Mesothelial cell of epicardium (in vitro differentiated cells): ENCODE measurements around the gene CRB2. TPM values are rescaled to one million over a fixed set of nuclear protein-coding genes. Genes with fewer than 3 reads are reported as not detected.

Experiments used
- DNase-seq, 2 experiments: peaks; one replicate each; pipeline ENCODE4 v3.0.0; 2021; ENCODE audit warnings: low spot score in 2 of 2; ENCODE audit not compliant: unreplicated experiment in 2 of 2
- H3K27ac Mint-ChIP-seq: 2 replicates; pipeline ENCODE4 v1.8.0; 2021; ENCODE audit warnings: mixed read lengths
- H3K27me3 Mint-ChIP-seq: 2 replicates; pipeline ENCODE4 v1.8.0; 2021; ENCODE audit warnings: low read depth, mixed read lengths
- H3K36me3 Mint-ChIP-seq: 2 replicates; pipeline ENCODE4 v1.8.0; 2021; ENCODE audit warnings: mixed read lengths
- H3K4me1 Mint-ChIP-seq: 2 replicates; pipeline ENCODE4 v1.8.0; 2021; ENCODE audit warnings: mixed read lengths
- H3K4me3 Mint-ChIP-seq: 2 replicates; pipeline ENCODE4 v1.8.0; 2021; ENCODE audit warnings: mild to moderate bottlenecking, moderate library complexity, mixed read lengths
- H3K9me3 Mint-ChIP-seq: 2 replicates; pipeline ENCODE4 v1.8.0; 2021; ENCODE audit warnings: mixed read lengths
- total RNA-seq: library from RNA; stranded (reverse); gene quantifications from 3 replicates; pipeline ENCODE4 v1.2.1, GENCODE V29; 2021
- TF ChIP-seq, protein P1 (sequence below): fragments of 200-600 bp; sonication (generic); IDR thresholded peaks from one replicate; pipeline ENCODE4 v1.5.0; 2021; ENCODE audit warnings: antibody characterized with exemption; ENCODE audit not compliant: unreplicated experiment

The CRB2 gene
- total RNA-seq, 1 donor from 2014 or later = 41.0 TPM

DNA sequence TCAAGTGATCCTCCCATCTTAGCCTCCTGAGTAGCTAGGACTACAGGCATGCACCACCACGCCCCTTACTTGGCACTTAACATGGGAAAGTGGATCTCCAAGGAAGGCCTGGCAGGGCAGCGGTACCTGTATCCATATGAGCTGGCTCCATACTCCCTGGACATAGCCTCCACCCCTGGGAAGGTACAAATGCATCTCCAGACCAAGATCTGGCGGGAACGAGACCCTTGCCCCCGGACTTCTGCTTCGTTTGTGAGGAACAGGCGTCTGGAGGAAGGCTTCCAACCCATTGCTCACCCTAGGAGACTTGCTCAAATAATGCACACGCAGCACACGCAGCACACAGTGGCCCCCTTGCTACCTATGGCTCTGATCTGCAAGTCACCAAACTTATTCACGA lies 55.2 kb downstream of the CRB2 start:
- Mint-ChIP-seq H3K4me3 (no peak overlapping the region), H3K27me3 (no peaks in the 10 kb centered on the region), H3K27ac (no peak overlapping the region), H3K36me3 (no peaks in the 10 kb centered on the region), H3K9me3 (no peaks in the 10 kb centered on the region), H3K4me1 (peaks cover 17% of the 10 kb centered on the region)
- DNase-seq = no peak
- TF ChIP-seq, protein P1, sequence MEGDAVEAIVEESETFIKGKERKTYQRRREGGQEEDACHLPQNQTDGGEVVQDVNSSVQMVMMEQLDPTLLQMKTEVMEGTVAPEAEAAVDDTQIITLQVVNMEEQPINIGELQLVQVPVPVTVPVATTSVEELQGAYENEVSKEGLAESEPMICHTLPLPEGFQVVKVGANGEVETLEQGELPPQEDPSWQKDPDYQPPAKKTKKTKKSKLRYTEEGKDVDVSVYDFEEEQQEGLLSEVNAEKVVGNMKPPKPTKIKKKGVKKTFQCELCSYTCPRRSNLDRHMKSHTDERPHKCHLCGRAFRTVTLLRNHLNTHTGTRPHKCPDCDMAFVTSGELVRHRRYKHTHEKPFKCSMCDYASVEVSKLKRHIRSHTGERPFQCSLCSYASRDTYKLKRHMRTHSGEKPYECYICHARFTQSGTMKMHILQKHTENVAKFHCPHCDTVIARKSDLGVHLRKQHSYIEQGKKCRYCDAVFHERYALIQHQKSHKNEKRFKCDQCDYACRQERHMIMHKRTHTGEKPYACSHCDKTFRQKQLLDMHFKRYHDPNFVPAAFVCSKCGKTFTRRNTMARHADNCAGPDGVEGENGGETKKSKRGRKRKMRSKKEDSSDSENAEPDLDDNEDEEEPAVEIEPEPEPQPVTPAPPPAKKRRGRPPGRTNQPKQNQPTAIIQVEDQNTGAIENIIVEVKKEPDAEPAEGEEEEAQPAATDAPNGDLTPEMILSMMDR = no peak

- Mint-ChIP-seq H3K9me3 (no peaks in the 10 kb centered on the region), H3K36me3 (no peaks in the 10 kb centered on the region), H3K27ac (no peak overlapping the region), H3K4me3 (no peak overlapping the region), H3K4me1 (peaks cover 13% of the 10 kb centered on the region), H3K27me3 (no peaks in the 10 kb centered on the region)
- DNase-seq = no peak
- TF ChIP-seq, protein P1 = no peak
These were observed 55.6 kb downstream of the CRB2 start for GRCh38 chr9:123411636-123412035.

DNA sequence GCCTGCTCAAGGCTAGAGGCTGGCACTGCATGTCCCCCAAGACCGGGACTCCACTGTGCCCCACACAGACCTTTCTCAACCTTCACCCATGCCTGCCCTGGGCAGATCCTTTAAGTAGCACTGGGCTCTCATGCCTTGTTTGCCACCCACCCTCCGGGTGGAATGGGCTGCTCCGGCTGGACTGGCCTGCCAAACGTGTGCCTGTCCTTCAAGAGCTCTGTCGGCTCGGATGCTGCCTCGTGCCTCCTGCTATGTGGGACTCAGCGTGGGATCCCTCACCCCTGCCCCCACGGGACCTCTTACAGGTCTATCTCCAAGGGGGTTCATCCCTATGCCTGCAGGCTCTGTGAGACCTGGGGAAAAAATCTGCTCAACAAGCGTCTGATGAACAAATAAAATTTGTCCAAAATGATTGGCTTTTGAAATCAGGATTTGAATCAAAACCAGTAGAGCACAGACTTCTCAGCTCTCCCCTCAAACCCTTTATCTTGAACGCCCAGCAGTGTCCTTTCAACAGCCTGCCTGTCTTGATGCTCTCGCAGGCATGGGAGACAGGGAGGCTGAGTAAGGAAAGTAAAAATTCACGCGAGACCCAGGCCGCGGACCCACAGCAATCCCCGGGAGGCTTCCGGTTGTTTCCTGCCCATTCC lies 56.3 kb downstream of the CRB2 start:
- Mint-ChIP-seq H3K27me3 (no peaks in the 10 kb centered on the region), H3K27ac (no peak overlapping the region), H3K36me3 (no peaks in the 10 kb centered on the region), H3K9me3 (no peaks in the 10 kb centered on the region), H3K4me1 (peaks cover 7% of the 10 kb centered on the region), H3K4me3 (no peak overlapping the region)
- DNase-seq = no peak
- TF ChIP-seq, protein P1 = no peak

DNA sequence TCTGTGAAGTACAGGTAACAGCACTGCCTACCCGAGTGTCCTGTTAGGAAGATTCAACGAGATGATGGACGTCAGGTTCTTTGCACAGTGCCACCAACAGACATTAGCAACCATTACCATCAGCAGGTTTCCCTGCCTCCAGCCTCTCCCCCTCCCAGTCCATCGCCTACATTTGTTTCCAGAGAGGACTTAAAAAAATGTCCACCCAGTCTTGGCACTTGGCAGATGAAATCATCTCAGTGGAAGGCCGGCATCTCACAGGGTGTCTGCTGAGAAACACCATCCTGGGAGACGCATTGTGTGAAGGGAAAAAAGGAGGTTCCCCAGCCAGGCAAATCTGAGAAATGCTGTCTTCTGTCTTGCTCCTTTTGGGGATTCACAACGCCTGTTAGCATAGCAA lies 58.2 kb downstream of the CRB2 start:
- Mint-ChIP-seq H3K36me3 (peaks cover 2% of the 10 kb centered on the region), H3K27ac (no peak overlapping the region), H3K4me3 (no peak overlapping the region), H3K9me3 (no peaks in the 10 kb centered on the region), H3K27me3 (no peaks in the 10 kb centered on the region), H3K4me1 (no peaks in the 10 kb centered on the region)
- TF ChIP-seq, protein P1 = no peak
- DNase-seq = no peak

DNA sequence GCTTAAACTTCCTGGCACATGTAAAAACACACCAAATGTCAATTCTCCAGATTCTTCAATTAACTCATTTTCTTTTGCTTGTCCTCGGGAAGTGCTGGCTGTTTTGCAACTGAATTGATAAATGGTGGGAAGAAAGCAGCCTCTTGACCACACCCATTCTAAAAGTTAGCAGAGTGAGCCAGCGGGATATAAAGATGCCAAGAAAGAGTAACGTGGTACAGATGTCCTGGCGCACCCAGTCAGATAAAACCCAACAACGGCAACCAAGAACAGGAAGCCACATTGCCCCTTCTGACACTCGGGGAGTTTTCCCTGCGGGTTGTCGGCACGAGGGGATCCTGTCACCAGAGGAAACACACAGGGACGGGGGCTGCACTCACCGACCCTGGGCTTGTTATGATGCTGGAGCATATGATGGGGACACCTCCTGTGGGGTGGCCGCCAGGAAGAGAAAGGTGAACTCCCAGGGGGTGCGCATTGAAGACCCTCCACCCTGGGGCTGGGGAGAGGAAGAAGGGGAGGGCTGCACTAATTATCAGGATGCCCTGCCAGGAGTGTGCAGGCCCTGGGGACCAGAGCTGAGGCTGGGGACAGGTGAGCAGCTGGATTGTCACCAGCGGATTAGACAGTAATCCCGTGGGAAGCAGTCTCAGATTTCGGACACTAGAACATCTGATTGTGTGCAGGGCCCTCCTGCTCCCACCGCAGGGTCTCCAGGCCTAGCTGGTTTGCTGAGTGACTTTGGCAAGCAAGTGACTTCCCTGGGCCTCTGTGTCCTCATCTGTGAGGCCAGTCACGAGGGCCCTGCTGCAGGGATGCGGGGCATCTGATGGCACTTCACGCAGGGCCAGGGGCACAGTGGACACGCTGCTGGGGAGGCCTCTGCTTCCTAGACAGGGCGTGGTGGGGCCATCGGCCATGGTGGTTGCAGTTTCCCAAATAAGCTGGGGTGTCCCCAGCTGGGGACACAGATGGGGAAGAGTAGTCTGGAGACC lies 59.2 kb downstream of the CRB2 start:
- H3K27ac Mint-ChIP-seq = no peak overlapping the region
- no peaks in the 10 kb centered on the region for H3K9me3 Mint-ChIP-seq
- H3K27me3 Mint-ChIP-seq = no peaks in the 10 kb centered on the region
- no peak overlapping the region for H3K4me3 Mint-ChIP-seq
- peaks cover 7% of the 10 kb centered on the region for H3K36me3 Mint-ChIP-seq
- no peaks in the 10 kb centered on the region for H3K4me1 Mint-ChIP-seq
- TF ChIP-seq, protein P1 = no peak
- no peak for DNase-seq
